Smooth muscle cell (in vitro differentiated cells): ENCODE results near the gene MSRB3. TPM values are rescaled to one million over a fixed set of nuclear protein-coding genes. Genes with fewer than 3 reads are reported as not detected.

ENCODE experiments used
- DNase-seq: peaks from one replicate; lab custom pipeline; 2025; ENCODE audit not compliant: unreplicated experiment; lab: John Stamatoyannopoulos, UW
- H2AFZ ChIP-seq: fragments of 200-600 bp; sonication (generic); 2 replicates; pipeline ENCODE4 v1.6.0; 2016; ENCODE audit warnings: antibody characterized with exemption, low read depth, mild to moderate bottlenecking
- H3F3A ChIP-seq: fragments of 200-600 bp; sonication (generic); 2 replicates; pipeline ENCODE4 v1.6.0; 2017; ENCODE audit warnings: antibody characterized with exemption, low read depth
- H3K27ac ChIP-seq: fragments of 200-600 bp; sonication (generic); 2 replicates; pipeline ENCODE4 v1.5.1; 2016; ENCODE audit warnings: low read depth, mild to moderate bottlenecking
- H3K27me3 ChIP-seq: fragments of 200-600 bp; sonication (generic); 2 replicates; pipeline ENCODE4 v1.6.1; 2016; ENCODE audit warnings: low read depth, mild to moderate bottlenecking
- H3K36me3 ChIP-seq: fragments of 200-600 bp; sonication (generic); 2 replicates; pipeline ENCODE4 v1.5.1; 2016; ENCODE audit warnings: low read depth
- H3K4me1 ChIP-seq: fragments of 200-600 bp; sonication (generic); 2 replicates; pipeline ENCODE4 v1.5.1; 2016; ENCODE audit warnings: low read depth
- H3K4me2 ChIP-seq: fragments of 200-600 bp; sonication (generic); 2 replicates; pipeline ENCODE4 v1.6.0; 2016; ENCODE audit warnings: mild to moderate bottlenecking
- H3K4me3 ChIP-seq: fragments of 200-600 bp; sonication (generic); 2 replicates; pipeline ENCODE4 v1.5.1; 2016; ENCODE audit warnings: mild to moderate bottlenecking
- H3K79me2 ChIP-seq: fragments of 200-600 bp; sonication (generic); 2 replicates; pipeline ENCODE4 v1.6.0; 2016; ENCODE audit warnings: low read depth, mild to moderate bottlenecking
- H3K9ac ChIP-seq: fragments of 200-600 bp; sonication (generic); 2 replicates; pipeline ENCODE4 v1.6.0; 2016; ENCODE audit warnings: low read depth
- H3K9me3 ChIP-seq: fragments of 200-600 bp; sonication (generic); replicated peaks from 2 replicates; pipeline ENCODE4 v1.5.1; 2016; ENCODE audit warnings: low read depth
- H4K20me1 ChIP-seq: fragments of 200-600 bp; sonication (generic); 2 replicates; pipeline ENCODE4 v1.6.0; 2016; ENCODE audit warnings: low read depth
- CTCF ChIP-seq: fragments of 200-600 bp; sonication (generic); IDR thresholded peaks from 2 replicates; pipeline ENCODE4 v1.5.1; 2017; ENCODE audit warnings: borderline replicate concordance, mild to moderate bottlenecking, antibody characterized with exemption; ENCODE audit not compliant: insufficient read depth, poor library complexity, severe bottlenecking
- WGBS: methylation state at CpG from one replicate; pipeline ENCODE4 v1.1.7; 2016; ENCODE audit warnings: low lambda C conversion rate; 5-methylcytosine and 5-hydroxymethylcytosine counted together
- polyA plus RNA-seq: library from polyadenylated mRNA; unstranded; fragments of >200 nt; fragmentation: Nextera tagmentation; extraction: Ambion mirVana; gene quantifications from 2 replicates; pipeline ENCODE4 v1.2.1, GENCODE V29; 2016
- total RNA-seq: library from RNA; depleted of rRNA; stranded (reverse); fragments of >200 nt; gene quantifications from 2 replicates; pipeline ENCODE4 v1.2.3, GENCODE V29; 2014

MSRB3 gene
- total and polyA plus RNA-seq, 2 experiments from 2014 or later: 63.1 to 107 TPM

DNA sequence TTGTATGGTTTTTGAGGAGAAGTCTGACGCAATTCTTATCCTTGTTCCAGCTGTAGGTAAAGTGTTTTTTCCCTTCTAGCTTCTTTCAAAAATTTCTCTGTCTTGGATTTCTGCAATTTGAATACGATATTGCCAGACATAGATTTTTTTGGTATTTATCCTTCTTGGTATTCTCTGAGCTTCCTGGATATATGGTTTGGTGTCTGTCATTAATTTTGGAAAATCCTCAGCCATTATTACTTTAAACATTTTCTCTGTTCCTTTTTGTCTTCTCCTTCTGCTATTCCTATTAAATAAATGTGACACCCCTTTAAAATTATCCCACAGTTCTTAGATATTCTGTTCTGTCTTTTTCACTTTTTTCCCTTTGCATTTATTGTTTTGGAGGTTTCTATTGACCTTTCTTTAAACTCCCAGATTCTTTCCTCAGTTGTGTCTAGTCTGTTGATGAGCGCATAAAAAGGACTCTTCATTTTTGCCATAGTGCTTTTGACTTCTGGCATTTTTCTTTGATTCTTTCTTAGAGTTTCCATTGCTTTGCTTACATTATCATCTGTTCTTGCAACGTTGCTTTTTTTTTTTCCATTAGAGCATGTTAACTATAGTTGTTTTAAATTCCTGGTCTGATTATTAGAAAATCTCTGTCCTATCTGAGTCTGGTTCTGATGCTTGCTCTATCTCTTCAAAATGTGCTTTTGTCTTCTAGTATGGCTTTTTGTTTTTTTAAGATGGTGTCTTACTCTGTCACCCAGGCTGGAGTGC, 129.1 kb downstream of the MSRB3 start:
- Histone ChIP-seq H3K9me3 (no peaks in the 10 kb centered on the region), H3F3A (no peaks in the 10 kb centered on the region), H3K4me3 (no peak overlapping the region), H3K79me2 (peaks cover 2% of the 10 kb centered on the region), H3K36me3 (peaks cover 4% of the 10 kb centered on the region), H3K27me3 (no peaks in the 10 kb centered on the region), H3K27ac (no peak overlapping the region), H2AFZ (no peak overlapping the region), H3K4me1 (no peaks in the 10 kb centered on the region), H3K9ac (no peak overlapping the region), H3K4me2 (no peak overlapping the region), H4K20me1 (no peaks in the 10 kb centered on the region)
- WGBS: 92% methylated on average over 4 of the region's 4 CpGs
- no peak for DNase-seq
- TF ChIP-seq CTCF: no peak

- Histone ChIP-seq H2AFZ (no peak overlapping the region), H3K79me2 (peaks cover 2% of the 10 kb centered on the region), H3K9me3 (no peaks in the 10 kb centered on the region), H3K36me3 (peaks cover 4% of the 10 kb centered on the region), H3K9ac (no peak overlapping the region), H3F3A (no peaks in the 10 kb centered on the region), H4K20me1 (no peaks in the 10 kb centered on the region), H3K27ac (no peak overlapping the region), H3K27me3 (no peaks in the 10 kb centered on the region), H3K4me2 (no peak overlapping the region), H3K4me3 (no peak overlapping the region), H3K4me1 (no peaks in the 10 kb centered on the region)
- no peak for DNase-seq
- 47% methylated on average over 4 of the region's 4 CpGs for WGBS
- TF ChIP-seq CTCF: no peak
Measured at GRCh38 chr12:65408441-65408840, 130.0 kb downstream of the MSRB3 start.

DNA sequence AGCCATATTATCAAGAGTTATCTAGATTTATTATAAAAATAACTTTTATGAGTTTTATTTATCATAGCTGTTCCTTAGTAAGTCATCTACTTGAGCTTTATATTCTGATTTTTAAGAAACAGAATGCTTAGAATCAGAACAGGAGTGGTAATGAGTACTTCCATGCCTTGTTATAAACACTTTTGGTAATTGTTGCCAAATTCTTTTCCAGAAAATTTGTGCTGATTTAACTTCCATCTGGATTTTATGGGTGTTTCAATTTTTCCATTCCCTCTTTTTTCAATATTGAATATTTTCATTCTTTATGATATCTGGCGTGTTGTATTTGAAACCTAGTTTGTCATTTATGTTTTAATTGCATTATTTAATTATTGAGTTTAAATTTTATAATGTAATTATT, 131.2 kb downstream of the MSRB3 start:
- H3K4me2 ChIP-seq: no peak overlapping the region
- no peaks in the 10 kb centered on the region for H3K9me3 ChIP-seq
- no peaks in the 10 kb centered on the region for H3K27me3 ChIP-seq
- no peak overlapping the region for H3K9ac ChIP-seq
- H3K79me2 ChIP-seq: peaks cover 2% of the 10 kb centered on the region
- H2AFZ ChIP-seq: no peak overlapping the region
- no peak overlapping the region for H3K4me3 ChIP-seq
- peaks cover 4% of the 10 kb centered on the region for H3K36me3 ChIP-seq
- H4K20me1 ChIP-seq: no peaks in the 10 kb centered on the region
- 98% methylated on average over 1 of the region's 1 CpG for whole genome bisulfite sequencing
- no peak overlapping the region for H3K27ac ChIP-seq
- DNase-seq: no peak
- no peaks in the 10 kb centered on the region for H3K4me1 ChIP-seq
- no peak for TF ChIP-seq CTCF
- no peaks in the 10 kb centered on the region for H3F3A ChIP-seq

DNA sequence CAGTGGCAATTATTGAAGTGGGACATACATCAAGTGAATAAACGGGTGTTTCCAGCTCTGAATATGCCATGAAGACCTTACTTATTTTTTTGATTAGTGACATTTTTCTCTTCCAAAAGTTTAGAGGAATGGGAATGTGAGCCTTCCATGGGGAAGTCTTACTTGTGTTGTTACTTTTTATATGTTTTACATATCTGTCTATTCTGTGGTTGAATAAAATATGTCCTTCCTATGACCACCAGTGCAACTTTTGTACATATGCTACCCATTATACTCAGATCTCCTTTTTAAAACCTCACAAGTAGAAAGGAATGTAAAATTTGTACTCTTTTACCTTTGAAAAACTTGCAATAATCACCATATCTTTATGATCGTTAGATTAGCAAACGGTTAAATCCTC, 132.7 kb downstream of the MSRB3 start:
- peaks cover 2% of the 10 kb centered on the region for H3K79me2 ChIP-seq
- TF ChIP-seq CTCF: no peak

More for the DNA sequence above, 132.7 kb downstream of the MSRB3 start:
- Histone ChIP-seq H3K36me3 (peaks cover 2% of the 10 kb centered on the region), H3K27ac (no peak overlapping the region), H2AFZ (no peak overlapping the region), H3K4me1 (no peaks in the 10 kb centered on the region), H3F3A (no peaks in the 10 kb centered on the region), H4K20me1 (no peaks in the 10 kb centered on the region), H3K4me2 (no peak overlapping the region), H3K4me3 (no peak overlapping the region), H3K27me3 (no peaks in the 10 kb centered on the region), H3K9me3 (no peaks in the 10 kb centered on the region), H3K9ac (no peak overlapping the region)
- DNase-seq: no peak
- 80% methylated on average over 3 of the region's 3 CpGs for WGBS
